ENCODE results near the gene ITPKB.

GRCh38 chr1:226655251-226656163 is 83.6 kb downstream of the ITPKB start:
- TF ChIP-seq GABPA (IDR thresholded peaks at IDR 0.05; ENCODE audit: low read depth) (no peak), CTCF (IDR thresholded peaks at IDR 0.05; ENCODE audit: insufficient read depth, low read length) (no peak)
